ENCODE data around the gene SIK1. TPM values are rescaled to one million over a fixed set of nuclear protein-coding genes. Genes with fewer than 3 reads are reported as not detected.
"Not testable (repeated sequence)": the region's sequence is repeated elsewhere in the genome, so short reads cannot be mapped to it uniquely, and the experiment has no call there.

Gene SIK1
- total and polyA plus RNA-seq, 7 donors: 1.7 to 85.1 (median 17.2) TPM

- ATAC-seq; H3K9me3 ChIP-seq; H3K36me3 ChIP-seq (ENCODE audit: insufficient read depth in 1 of 2, low read depth in 1 of 2); H3K27me3 ChIP-seq (ENCODE audit: insufficient read depth in 3 of 3, low read length in 2 of 3); H3K4me1 ChIP-seq; H3K27ac ChIP-seq; intact Hi-C loops (cut with DNase I); H3K4me3 ChIP-seq; DNase-seq: not testable (repeated sequence)
- 71 to 94% methylated on average over 3 to 4 of the region's 6 CpGs; no CpG with 5 or more reads in 1 of the 3 donors for WGBS, 3 donors
Measured at GRCh38 chr21:43439316-43440075, 12.6 kb upstream of the SIK1 start.

- ATAC-seq; H3K27me3 ChIP-seq (ENCODE audit: insufficient read depth in 3 of 3, low read length in 2 of 3); H3K27ac ChIP-seq; intact Hi-C loops (cut with DNase I); H3K4me3 ChIP-seq; H3K36me3 ChIP-seq (ENCODE audit: insufficient read depth in 1 of 2, low read depth in 1 of 2); DNase-seq; H3K9me3 ChIP-seq; H3K4me1 ChIP-seq: not testable (repeated sequence)
- no CpG with 5 or more reads among the region's 9 CpGs for WGBS, 3 donors
Measured at GRCh38 chr21:43436272-43436671, 9.3 kb upstream of the SIK1 start.

- H3K36me3 ChIP-seq (ENCODE audit: insufficient read depth in 1 of 2, low read depth in 1 of 2); intact Hi-C loops (cut with DNase I); H3K4me3 ChIP-seq; H3K27me3 ChIP-seq (ENCODE audit: insufficient read depth in 3 of 3, low read length in 2 of 3); H3K4me1 ChIP-seq; ATAC-seq; H3K9me3 ChIP-seq; DNase-seq; H3K27ac ChIP-seq: not testable (repeated sequence)
- WGBS, 3 donors: 89% methylated on average over 1 of the region's 12 CpGs; no CpG with 5 or more reads in 2 of the 3 donors
Measured at GRCh38 chr21:43433340-43434136, 6.6 kb upstream of the SIK1 start.

GRCh38 chr21:43430830-43431416 is 4.0 kb upstream of the SIK1 start:
- H3K36me3 ChIP-seq (ENCODE audit: insufficient read depth in 1 of 2, low read depth in 1 of 2); H3K4me1 ChIP-seq; H3K27me3 ChIP-seq (ENCODE audit: insufficient read depth in 3 of 3, low read length in 2 of 3); ATAC-seq; DNase-seq; H3K9me3 ChIP-seq; H3K27ac ChIP-seq; intact Hi-C loops (cut with DNase I); H3K4me3 ChIP-seq: not testable (repeated sequence)
- WGBS, 3 donors: 47 to 62% (median 58%) methylated on average over 4 to 10 of the region's 17 CpGs

GRCh38 chr21:43428964-43429363 is 2.0 kb upstream of the SIK1 start:
- no CpG with 5 or more reads among the region's 6 CpGs for WGBS, 3 donors
- H3K4me1 ChIP-seq; H3K9me3 ChIP-seq; ATAC-seq; H3K36me3 ChIP-seq (ENCODE audit: insufficient read depth in 1 of 2, low read depth in 1 of 2); H3K27me3 ChIP-seq (ENCODE audit: insufficient read depth in 3 of 3, low read length in 2 of 3); DNase-seq; H3K27ac ChIP-seq; H3K4me3 ChIP-seq; intact Hi-C loops (cut with DNase I): not testable (repeated sequence)

- H3K27ac ChIP-seq; H3K36me3 ChIP-seq (ENCODE audit: insufficient read depth in 1 of 2, low read depth in 1 of 2); intact Hi-C loops (cut with DNase I); DNase-seq; H3K27me3 ChIP-seq (ENCODE audit: insufficient read depth in 3 of 3, low read length in 2 of 3); H3K9me3 ChIP-seq; H3K4me1 ChIP-seq; H3K4me3 ChIP-seq: not testable (repeated sequence)
- peak; percentile 92 to 96 (median 94) for ATAC-seq
- WGBS, 3 donors: no CpG with 5 or more reads among the region's 53 CpGs
Measured at GRCh38 chr21:43427242-43427559, 270 bp upstream of the SIK1 start.

- H3K4me1 ChIP-seq; H3K27ac ChIP-seq; DNase-seq; H3K27me3 ChIP-seq (ENCODE audit: insufficient read depth in 3 of 3, low read length in 2 of 3); intact Hi-C loops (cut with DNase I); H3K4me3 ChIP-seq; H3K9me3 ChIP-seq; ATAC-seq; H3K36me3 ChIP-seq (ENCODE audit: insufficient read depth in 1 of 2, low read depth in 1 of 2): not testable (repeated sequence)
- no CpG with 5 or more reads among the region's 43 CpGs for WGBS, 3 donors
Measured at GRCh38 chr21:43426004-43426403, 927 bp downstream of the SIK1 start.

- intact Hi-C loops (cut with DNase I); H3K9me3 ChIP-seq; H3K4me1 ChIP-seq; DNase-seq; H3K4me3 ChIP-seq; H3K36me3 ChIP-seq (ENCODE audit: insufficient read depth in 1 of 2, low read depth in 1 of 2); H3K27ac ChIP-seq; H3K27me3 ChIP-seq (ENCODE audit: insufficient read depth in 3 of 3, low read length in 2 of 3): not testable (repeated sequence)
- peak; percentile 85 to 94 (median 90) for ATAC-seq
- WGBS, 3 donors: no CpG with 5 or more reads among the region's 15 CpGs
Measured at GRCh38 chr21:43419475-43419874, 7.5 kb downstream of the SIK1 start.

- H3K27me3 ChIP-seq (ENCODE audit: insufficient read depth in 3 of 3, low read length in 2 of 3); H3K36me3 ChIP-seq (ENCODE audit: insufficient read depth in 1 of 2, low read depth in 1 of 2); DNase-seq; H3K9me3 ChIP-seq; H3K27ac ChIP-seq; H3K4me1 ChIP-seq; intact Hi-C loops (cut with DNase I); H3K4me3 ChIP-seq; ATAC-seq: not testable (repeated sequence)
- WGBS, 3 donors: no CpG with 5 or more reads among the region's 5 CpGs
Measured at GRCh38 chr21:43414576-43414975, 12.4 kb downstream of the SIK1 start.

GRCh38 chr21:43412020-43412788 is 14.7 kb downstream of the SIK1 start:
- DNase-seq; H3K4me3 ChIP-seq; intact Hi-C loops (cut with DNase I); ATAC-seq; H3K36me3 ChIP-seq (ENCODE audit: insufficient read depth in 1 of 2, low read depth in 1 of 2); H3K27me3 ChIP-seq (ENCODE audit: insufficient read depth in 3 of 3, low read length in 2 of 3); H3K27ac ChIP-seq; H3K9me3 ChIP-seq; H3K4me1 ChIP-seq: not testable (repeated sequence)
- WGBS, 3 donors: no CpG with 5 or more reads among the region's 28 CpGs
